DLD1 (cell line): ENCODE results near the gene KCNIP2.

ENCODE experiments used
- in situ Hi-C: cut with HindIII; loops from 2 replicates; pipeline ENCODE4 v1.10.0; 2017; ENCODE audit warnings: low sequenced_read_pairs

KCNIP2 gene

DNA sequence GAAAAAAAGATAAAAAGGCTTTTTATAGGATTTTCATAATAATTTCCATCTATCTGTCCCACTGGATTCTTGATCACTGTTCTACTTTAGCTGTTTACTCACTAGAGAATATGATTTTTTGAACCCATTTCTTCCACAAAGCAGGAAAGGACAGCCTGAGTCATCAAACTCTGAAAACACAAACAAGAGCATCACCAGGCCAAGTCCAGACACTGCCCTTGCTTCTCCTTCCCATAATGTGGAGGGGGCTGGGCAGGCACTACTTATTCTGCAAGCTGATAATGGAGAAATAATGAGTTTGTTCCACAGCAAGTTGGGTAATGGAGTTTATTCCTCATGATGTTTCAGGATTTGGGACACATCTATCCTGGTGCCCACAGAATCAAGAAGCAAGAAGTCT, 13.0 kb upstream of the KCNIP2 start:
- in situ Hi-C loops: no loop called here

DNA sequence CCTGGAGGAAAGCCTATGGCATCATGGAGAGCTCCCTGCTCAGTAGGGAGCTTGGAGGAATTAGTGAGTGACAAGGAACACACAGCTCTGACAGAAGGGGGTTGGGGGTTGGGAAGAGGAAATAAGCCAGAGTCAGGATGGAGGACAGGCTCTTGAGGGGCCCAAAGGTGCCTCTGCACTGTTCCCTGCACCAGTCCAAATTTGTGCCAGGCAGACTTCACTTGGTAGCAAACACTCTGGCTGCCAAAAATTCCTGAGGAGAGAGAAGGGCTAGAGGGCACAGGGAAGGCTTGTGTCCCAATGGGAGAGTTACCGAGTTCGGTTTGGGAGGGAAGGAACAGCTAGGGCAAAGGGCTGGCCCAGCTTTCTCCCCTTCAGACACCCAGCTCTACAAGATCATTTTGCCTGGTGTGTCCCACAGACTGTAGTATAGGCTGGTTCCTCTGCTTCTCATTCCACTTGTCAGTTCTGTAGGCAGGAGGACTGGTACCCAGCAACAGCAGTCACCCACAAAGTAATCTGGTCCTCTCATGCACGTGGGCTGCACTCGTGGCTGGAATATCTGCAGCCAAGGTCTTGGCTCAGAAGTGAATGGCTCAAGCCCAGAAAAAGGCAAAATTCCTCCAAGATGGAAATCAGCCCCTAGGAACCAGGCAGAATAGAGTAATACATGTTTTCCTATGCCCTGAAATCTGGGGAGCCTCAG, 8.0 kb upstream of the KCNIP2 start:
- in situ Hi-C loops: no loop called here

DNA sequence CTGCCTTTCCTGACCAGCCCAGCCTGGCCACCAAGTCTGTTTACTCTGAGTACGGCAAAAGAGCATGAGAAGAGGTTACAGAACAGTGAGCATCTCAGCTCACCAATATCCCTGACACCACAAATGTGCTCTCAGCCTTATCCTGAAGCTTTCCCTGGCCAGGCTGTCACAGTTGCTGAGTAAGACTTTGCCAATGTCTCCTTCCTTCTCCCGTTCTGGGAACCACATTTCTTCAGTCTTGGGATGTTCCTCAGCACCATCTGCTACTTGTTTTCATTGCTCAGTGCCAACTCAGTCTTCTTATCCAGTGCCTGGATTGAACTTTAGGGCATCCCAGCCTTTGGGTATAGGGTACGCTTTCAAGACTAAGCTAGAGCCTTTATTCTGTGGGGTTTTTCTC, 7.1 kb upstream of the KCNIP2 start:
- in situ Hi-C loops: no loop called here

DNA sequence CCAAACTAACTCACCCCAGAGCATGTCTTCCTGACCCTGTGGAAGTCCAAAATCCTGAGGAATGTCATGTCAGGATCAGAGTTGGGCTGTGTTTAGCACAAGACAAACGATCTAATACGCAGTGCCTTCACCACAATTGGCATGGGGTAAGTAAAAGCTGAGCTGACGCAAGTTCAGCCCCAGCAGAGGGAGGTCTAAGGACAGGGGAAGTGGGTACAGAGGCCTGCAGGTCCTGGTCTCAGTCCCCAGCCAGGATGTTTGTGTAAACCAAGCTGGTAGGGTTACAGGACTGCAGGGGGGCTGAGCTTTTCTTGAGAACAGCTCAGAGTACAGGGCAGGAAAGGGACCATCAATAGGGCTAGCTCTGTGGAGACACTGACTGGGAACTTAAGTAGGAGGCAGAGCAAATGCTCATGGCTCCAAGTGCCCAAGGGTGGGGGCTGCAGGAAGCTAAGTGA, 5.3 kb upstream of the KCNIP2 start:
- in situ Hi-C loops: no loop called here

DNA sequence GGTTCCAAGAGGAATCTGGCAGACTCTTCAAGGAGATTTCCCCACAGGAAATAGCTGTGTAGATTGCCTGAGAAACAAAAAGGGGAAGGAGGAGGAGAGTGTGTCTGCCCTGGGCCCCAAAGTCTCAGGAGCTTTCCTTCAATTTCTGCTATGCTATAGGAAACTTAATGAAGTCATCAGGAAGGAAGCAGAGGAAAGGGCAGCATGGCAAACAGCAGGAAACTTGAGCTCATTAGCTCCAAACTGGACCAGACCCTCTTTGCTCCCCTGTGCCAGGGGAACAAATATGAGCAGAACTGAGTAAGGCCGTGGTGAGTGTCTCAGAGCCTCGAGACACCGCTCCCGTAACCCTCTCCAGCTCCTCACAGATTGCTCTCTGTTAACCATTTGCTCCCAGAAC, 4.8 kb upstream of the KCNIP2 start:
- in situ Hi-C loops: no loop called here

DNA sequence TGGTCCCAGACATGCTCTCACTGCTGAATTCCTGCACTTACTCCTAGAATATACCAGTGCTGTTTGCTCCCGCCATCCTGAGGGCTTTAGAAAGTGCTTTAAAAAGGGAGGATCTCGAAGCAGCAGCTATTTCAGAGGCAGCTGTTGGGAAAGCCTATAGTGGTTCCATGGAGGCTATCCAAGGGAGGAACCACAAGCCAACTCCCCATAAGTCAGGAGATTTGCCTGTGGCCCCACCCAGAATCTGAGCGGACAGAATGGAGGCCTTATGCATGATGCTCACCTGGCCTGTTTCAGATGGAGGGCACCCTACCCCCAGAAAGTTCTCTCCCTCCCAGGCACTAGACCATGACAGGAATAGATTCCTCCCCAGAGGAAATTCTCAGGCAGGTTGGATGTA, 2.3 kb upstream of the KCNIP2 start:
- in situ Hi-C loops: no loop called here

DNA sequence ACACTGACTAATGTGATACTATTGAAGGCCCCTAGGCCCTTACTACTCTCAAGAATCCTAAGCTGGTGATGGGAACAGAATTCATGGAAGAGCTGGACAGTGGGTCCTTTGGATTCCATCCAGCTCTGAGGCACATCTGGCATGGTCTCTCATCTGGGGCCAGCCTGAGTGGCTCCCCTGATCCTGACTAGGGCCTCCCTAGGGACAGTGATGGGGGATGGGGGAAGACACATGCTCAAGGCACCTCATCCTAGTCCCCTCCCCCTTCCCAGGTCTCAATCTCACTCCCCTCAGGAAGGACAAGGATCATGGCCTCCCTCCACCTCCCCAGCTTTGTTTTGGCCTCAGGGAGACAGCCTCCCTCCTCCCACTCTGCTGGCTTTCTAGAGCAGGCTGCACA, 1.8 kb downstream of the KCNIP2 start:
- in situ Hi-C loops: no loop called here

DNA sequence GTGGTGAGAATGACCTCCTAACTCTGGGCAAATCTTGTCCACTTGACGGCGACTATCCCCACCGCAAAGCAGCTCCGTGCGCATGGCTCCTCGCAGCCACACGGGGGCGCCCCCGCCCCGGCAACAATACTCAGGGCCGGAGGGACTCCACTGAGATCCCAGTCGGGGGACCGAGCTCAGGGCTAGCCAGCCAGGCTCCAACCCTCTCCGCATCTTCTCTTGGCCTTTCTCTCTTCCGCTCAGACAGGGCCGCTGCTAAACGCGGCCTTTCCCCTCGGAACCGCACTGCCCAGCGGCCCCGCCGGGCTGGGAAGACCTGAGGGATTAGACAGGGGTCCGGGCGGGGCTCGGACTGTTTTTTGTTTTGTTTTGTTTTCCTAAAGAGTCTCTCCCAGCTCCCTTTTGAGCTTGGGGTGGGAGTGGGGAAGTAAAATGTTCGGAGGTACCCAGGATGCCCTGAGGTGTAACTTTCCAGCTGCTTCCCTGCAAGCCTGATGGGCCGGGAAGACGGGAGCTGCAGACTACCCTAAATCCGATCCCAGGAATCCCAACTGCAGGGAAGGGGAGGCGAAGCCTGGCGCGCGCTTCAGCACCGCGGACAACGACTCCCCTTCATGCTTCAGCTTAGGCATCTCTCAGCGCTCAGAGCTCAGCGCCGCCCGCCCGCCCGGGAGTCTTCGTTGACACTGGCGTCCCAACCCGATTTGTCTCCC, 2.7 kb downstream of the KCNIP2 start:
- in situ Hi-C loops: no loop called here

DNA sequence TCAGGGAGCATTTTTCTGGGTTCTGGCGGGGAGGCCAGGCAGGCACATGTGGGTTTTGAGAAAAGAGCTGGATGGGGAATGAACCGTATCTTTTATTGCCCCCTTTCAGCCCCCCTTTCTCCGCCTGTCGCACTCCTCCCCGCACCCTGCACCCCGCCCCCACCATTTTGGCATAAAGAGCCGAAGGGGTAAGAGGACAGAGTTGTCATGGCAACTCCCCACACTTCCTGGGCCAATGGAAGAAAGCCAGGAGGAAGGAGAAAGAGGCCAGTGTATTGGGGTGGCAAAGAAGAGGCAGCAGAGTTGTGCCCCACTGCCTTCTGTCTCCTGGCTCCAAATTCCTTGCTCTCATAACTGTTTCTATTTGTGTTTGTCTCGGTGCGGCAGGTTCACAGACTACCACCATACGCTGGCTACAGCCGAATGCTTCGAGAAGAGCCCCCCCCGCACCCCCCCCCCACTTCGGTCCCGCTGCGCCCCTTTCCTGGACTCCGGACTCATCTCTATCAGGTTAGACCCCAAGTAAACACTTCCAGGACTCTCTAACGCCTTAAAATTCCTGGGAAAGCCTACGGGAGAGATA, 3.4 kb downstream of the KCNIP2 start:
- in situ Hi-C loops: no loop called here

DNA sequence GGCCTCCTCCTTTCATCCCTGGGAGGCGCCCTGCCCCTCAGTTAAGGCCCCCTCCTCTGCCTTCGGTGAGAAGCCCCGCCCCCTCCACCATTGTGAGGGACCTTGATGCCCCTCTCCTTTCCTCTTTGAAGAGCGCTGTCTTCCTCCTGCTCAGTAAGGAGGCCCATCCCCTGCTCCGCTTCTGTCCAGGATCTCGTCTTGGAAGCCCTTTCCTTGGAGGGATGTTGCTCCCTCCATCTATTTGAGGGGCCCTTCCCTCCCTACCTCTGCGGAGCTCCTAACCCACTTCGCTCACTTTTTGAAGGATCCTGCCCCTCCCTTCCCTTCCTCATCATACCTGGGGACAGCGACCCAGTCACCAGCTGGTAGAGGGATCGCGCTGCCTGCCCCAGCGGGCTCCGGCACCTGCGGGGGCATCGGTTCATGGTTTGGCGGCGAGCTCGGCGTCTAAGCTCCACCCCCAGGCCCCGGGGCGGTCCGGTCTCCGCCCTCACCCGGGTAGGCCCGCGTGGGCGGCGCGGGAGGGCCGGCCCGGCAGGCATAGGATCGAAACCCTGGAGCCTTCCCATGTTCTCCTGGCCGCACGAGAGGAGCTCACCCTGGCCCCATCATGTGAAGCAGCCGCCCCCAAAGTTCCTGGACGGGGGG, 4.1 kb downstream of the KCNIP2 start:
- in situ Hi-C loops: no loop called here

DNA sequence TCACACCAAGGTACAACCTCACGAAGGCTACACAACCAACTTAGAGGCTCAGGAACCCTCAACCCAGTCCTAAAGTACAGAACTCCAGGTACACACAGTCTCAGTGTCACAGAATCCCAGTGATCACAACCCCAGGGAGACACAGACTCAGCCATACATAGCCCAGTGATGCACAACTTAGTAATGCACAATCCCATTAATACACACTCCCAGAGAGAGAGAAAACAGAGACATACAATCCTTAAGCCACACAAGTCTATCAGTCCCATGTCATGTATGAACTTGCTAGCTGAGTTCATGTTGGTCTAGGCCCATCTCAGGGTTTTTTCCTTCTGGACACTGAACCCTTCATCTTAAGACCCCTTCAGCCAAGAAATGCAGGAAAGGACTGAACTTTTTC, 4.6 kb downstream of the KCNIP2 start:
- in situ Hi-C loops: no loop called here

DNA sequence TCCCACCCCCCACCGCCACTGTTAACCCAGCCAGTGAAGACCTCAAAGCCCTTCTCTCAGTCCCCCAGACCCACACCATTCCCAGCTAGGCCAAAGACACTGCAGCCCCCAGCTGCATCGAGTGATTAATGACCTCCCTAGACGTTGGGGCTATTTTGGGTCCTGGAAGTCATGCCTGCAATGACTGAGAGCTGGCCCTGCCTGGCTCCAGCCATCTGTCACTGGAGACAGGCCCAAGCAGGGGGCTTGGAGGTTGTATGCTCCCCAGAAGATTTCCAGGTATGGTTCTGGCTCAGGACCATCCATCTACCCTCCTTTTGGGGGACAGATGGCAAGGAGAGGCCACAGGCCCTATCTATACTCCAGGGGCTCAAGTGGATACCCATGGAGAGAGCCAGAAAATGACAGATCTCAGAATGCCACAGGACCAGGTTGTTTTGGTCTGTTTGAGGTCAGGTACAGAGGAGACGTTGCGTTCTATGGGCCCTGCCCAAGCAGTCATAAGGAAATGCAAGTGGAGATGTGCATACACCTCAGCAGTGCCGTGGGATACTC, 5.1 kb downstream of the KCNIP2 start:
- in situ Hi-C loops: no loop called here

DNA sequence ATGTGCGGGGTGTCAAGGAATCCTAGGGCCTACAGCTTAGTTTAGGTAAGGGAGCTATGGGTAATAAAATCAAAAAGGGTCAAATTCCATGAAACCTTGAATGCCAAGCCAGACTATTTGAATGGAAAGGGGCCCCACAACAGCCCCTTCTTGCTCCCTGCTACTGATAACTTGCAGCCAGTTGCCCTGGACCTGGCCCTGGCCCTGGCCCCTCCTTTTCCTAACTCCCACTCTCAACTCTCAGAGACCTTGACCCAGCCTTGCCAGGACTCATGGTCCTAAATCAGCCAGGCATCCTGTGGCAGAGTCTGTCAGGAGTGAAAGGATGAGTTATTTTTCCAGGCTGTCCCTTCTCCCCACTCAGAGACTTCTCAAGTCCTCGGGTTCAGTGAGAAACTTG, 5.9 kb downstream of the KCNIP2 start:
- in situ Hi-C loops: no loop called here

DNA sequence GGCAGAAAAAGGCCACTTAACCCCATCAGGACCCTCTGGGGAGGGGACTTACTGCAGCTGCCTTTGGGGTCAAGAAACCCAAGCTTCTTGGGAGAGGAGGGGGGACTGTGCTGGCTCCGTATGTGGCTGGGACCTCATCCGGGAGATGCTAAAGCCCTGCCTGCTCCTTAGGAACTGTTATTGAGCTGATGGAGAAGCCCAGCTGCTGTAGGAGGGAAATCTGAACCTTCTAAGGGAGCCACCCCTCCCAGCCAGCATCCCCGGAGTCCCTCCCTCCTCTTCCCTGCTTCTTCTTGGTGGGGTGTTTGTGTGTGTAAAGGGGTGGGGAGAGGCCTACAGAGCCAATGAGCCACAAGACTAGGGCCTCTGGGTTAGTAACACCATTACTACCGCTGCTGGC, 8.2 kb downstream of the KCNIP2 start:
- in situ Hi-C loops: no loop called here

DNA sequence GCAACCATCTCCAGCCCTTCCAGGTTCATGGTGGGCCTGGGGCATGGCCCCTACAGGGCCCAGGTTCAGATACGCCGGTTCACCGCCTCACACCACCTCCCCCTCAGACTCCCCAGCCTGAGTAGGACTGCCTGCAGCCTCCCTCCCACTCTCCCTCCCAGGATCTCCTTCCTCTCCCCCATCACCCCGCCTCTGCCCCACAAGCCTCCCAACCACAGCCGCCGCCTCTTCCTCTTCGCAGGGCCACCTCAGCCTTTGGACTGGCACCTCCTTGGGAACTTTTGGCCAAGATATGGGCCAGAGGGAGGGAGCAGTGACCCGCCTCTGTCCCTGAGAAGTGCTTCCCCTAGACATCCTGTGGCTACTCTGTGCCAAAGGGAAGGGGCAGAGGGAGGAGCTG, 9.3 kb downstream of the KCNIP2 start:
- in situ Hi-C loops: no loop called here

DNA sequence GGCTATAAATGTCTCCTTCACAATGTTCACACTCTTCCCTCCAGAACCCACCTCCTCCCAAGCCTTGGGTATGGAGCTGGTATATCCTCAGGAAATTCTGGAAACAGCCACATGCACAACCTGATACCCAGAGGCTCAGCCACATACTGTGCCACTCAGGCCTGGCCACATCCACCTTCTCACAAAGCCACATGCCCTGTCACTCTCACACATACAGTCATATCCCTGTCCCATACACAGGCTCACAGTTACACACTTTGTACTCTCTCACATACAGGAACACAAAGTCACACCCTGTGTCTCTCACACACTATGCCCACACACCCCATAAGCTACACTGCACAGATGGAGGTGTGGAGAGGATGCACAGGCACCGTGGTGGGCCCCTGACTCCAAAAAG, 10.1 kb downstream of the KCNIP2 start:
- in situ Hi-C loops: no loop called here

DNA sequence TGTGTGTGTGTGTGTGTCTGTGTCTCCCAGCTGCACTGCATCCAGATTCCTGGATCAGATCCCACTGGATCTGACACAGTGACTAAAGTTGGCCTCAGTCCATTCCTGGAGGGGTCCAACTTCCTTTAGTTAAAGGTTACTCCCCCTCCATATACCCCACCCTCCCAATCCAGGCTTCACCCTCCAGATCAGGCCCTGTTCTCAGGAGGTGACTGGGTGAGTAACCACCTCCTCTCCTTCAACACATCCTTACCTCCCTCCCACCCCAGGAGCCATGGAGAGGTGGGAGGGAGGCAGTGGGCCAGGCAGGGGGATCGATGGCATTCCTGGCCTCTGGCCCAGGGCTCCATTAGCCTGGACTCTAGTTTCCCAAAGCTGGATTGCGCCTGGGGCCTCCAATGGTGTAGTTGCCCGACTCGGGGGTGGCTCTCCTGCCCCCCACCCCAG, 11.3 kb downstream of the KCNIP2 start:
- in situ Hi-C loops: no loop called here

DNA sequence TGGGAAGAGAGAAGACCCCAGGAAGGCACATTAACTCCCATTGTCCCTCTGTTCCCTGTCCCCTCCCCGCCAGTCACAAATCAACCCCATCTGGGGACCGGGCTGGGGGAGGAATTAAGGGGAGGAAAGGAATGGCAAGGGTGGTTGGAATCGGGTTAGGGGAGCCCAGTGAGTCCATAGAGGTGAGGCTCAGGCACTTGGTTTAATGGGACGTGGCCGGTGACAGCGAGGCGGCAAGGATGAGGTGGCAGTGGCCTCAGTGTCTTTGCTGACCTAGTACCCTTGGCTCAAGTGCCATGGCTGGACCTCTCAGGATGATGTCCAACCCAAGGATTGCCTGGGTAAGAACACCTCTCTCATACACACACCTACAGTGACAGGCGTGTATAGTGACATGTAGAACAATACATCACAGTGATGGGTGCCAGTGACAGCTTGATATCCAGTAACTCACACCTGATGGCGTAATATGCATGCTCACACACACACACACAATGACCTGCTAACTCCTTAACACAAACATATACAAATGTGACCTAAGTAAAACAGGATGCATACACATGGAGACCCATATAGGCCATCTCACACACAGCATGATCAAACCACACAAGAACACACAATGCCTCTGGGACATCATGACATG, 12.3 kb downstream of the KCNIP2 start:
- in situ Hi-C loops: no loop called here

DNA sequence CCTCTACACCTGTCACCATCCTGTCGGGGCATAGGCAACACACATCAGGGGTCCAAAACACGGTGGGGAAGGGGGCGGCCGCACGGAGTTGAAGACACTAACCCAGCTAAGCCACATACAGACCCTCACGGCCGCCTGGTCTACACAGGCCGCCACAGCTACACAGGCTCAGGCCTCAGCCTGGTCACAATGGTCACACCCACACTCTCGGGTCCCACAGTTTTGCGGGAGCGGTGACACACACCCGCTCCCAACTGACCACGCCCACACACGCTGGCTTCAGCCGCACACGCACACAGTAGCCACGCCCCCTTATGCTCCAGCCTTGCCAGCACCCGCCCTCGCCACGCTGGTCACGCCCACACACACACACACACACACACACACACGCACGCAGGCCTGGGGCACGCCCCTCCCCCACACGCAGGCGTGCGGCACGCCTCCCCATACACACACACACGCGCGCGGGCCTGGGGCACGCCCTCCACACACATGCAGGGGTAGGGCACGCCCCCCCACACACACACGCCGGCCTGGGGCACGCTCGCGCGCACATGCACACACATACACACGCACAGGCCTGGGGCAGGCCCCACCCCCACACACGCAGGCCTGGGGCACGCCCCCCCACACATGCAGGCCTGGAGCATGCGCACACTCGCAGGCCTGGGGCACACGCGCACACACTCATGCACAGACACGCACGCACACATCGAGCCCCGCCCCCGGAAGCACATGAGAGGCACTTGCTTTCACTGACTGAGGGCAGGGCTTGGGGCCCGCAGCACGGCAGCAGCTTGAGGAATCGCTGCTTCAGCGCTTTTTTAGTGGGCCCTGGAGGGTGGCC, 13.1 kb downstream of the KCNIP2 start:
- in situ Hi-C loops: no loop called here
